Suprapubic skin (tissue), 4 donors: Measurements from ENCODE around the gene PCBP3. TPM values are rescaled to one million over a fixed set of nuclear protein-coding genes. Genes with fewer than 3 reads are reported as not detected.
"Not testable (repeated sequence)": the region's sequence is repeated elsewhere in the genome, so short reads cannot be mapped to it uniquely, and the experiment has no call there.

Experiments
- DNase-seq, 2 donors: peaks; one replicate each; pipeline ENCODE4 v3.0.0-alpha.2; 2019; ENCODE audit warnings: low spot score in 2 of 2
- H3K27ac ChIP-seq: fragments of 200-600 bp; sonication (generic); one replicate; pipeline ENCODE4 v1.5.1; 2019
- H3K27me3 ChIP-seq: fragments of 200-600 bp; sonication (generic); one replicate; pipeline ENCODE4 v1.5.1; 2019
- H3K36me3 ChIP-seq: fragments of 200-600 bp; sonication (generic); one replicate; pipeline ENCODE4 v1.5.1; 2019
- H3K4me1 ChIP-seq: fragments of 200-600 bp; sonication (generic); one replicate; pipeline ENCODE4 v1.5.1; 2019
- H3K4me3 ChIP-seq: fragments of 200-600 bp; sonication (generic); one replicate; pipeline ENCODE4 v1.5.1; 2019; ENCODE audit warnings: mild to moderate bottlenecking
- H3K9me3 ChIP-seq: fragments of 200-600 bp; sonication (generic); one replicate; pipeline ENCODE4 v1.5.1; 2019
- CTCF ChIP-seq, 2 donors: fragments of 200-600 bp in 1 of 2; fragments of 450-650 bp in 1 of 2; sonication (generic) in 1 of 2; IDR thresholded peaks; one replicate each; pipeline ENCODE4 v1.5.1; 2016 to 2019; ENCODE audit warnings: antibody characterized with exemption in 2 of 2, mild to moderate bottlenecking in 1 of 2, moderate library complexity in 1 of 2
- EP300 ChIP-seq: sonication (generic); formaldehyde crosslinking; IDR thresholded peaks from one replicate; pipeline ENCODE4 v1.6.1; 2017; ENCODE audit warnings: antibody characterized with exemption
- POLR2A ChIP-seq, 2 donors: fragments of 450-650 bp; IDR thresholded peaks; one replicate each; pipeline ENCODE4 v1.6.1; 2017; ENCODE audit warnings: antibody characterized with exemption in 2 of 2, mild to moderate bottlenecking in 2 of 2, moderate library complexity in 2 of 2
- POLR2AphosphoS5 ChIP-seq, 3 donors: sonication (generic); formaldehyde crosslinking; IDR thresholded peaks; one replicate each; pipeline ENCODE4 v1.6.1; 2017; ENCODE audit warnings: antibody characterized with exemption in 3 of 3
- WGBS: methylation state at CpG from one replicate; pipeline ENCODE4 v1.1.5; 2018; 5-methylcytosine and 5-hydroxymethylcytosine counted together
- total RNA-seq, 4 donors: library from RNA; depleted of rRNA; stranded (reverse); fragments of >200 nt; gene quantifications; one replicate each; pipeline ENCODE4 v1.1.0, GENCODE V29; 2016

Gene PCBP3
- total RNA-seq, 4 donors from 2014 or later: 0.97 to 7.3 (median 2.7) TPM

GRCh38 chr21:45959182-45959581 is 315.7 kb downstream of the PCBP3 start:
- Histone ChIP-seq H3K27ac (peak overlapping the region; percentile 61), H3K4me3 (no peak overlapping the region), H3K4me1 (peaks cover 39% of the 10 kb centered on the region), H3K9me3 (no peaks in the 10 kb centered on the region), H3K27me3 (no peaks in the 10 kb centered on the region), H3K36me3 (no peaks in the 10 kb centered on the region)
- 66% methylated on average over 5 of the region's 5 CpGs for WGBS
- TF ChIP-seq CTCF (IDR thresholded peaks at IDR 0.05): no peak
- no peak for TF ChIP-seq POLR2AphosphoS5 (IDR thresholded peaks at IDR 0.05)
- no peak for TF ChIP-seq EP300
- TF ChIP-seq POLR2A (IDR thresholded peaks at IDR 0.05): no peak
- no peak for DNase-seq

- no peak for TF ChIP-seq EP300
- TF ChIP-seq POLR2AphosphoS5 (IDR thresholded peaks at IDR 0.05): no peak
- no peak for TF ChIP-seq POLR2A (IDR thresholded peaks at IDR 0.05)
- TF ChIP-seq CTCF (IDR thresholded peaks at IDR 0.05): no peak
- Histone ChIP-seq H3K27me3 (no peaks in the 10 kb centered on the region), H3K4me3 (no peak overlapping the region), H3K9me3 (no peaks in the 10 kb centered on the region), H3K36me3 (no peaks in the 10 kb centered on the region), H3K4me1 (peaks cover 35% of the 10 kb centered on the region), H3K27ac (no peak overlapping the region)
- DNase-seq: peak in 1 of 2 donors; percentile 58
- 42% methylated on average over 9 of the region's 11 CpGs for WGBS
Observed at GRCh38 chr21:45959779-45960390, 316.4 kb downstream of the PCBP3 start.

- H3K27ac ChIP-seq, H3K4me3 ChIP-seq, H3K27me3 ChIP-seq, H3K9me3 ChIP-seq, H3K36me3 ChIP-seq: not testable (repeated sequence)
- WGBS: 67% methylated on average over 2 of the region's 2 CpGs
- H3K4me1 ChIP-seq: peaks cover 35% of the 10 kb centered on the region
- DNase-seq: peak in 1 of 2 donors; percentile 41
Observed at GRCh38 chr21:45961408-45961807, 317.9 kb downstream of the PCBP3 start.

GRCh38 chr21:45962531-45963231 is 319.2 kb downstream of the PCBP3 start:
- H3K9me3 ChIP-seq: no peaks in the 10 kb centered on the region
- no peak overlapping the region for H3K4me3 ChIP-seq
- peaks cover 27% of the 10 kb centered on the region for H3K4me1 ChIP-seq
- WGBS: 78% methylated on average over 4 of the region's 4 CpGs
- peak in 1 of 2 donors; percentile 45 for DNase-seq
- H3K27ac ChIP-seq: no peak overlapping the region
- no peaks in the 10 kb centered on the region for H3K36me3 ChIP-seq
- H3K27me3 ChIP-seq: no peaks in the 10 kb centered on the region
- TF ChIP-seq POLR2A (IDR thresholded peaks at IDR 0.05) (no peak), POLR2AphosphoS5 (IDR thresholded peaks at IDR 0.05) (no peak), CTCF (IDR thresholded peaks at IDR 0.05) (no peak), EP300 (no peak)

GRCh38 chr21:45963232-45963570 is 319.7 kb downstream of the PCBP3 start:
- no peak for DNase-seq
- Histone ChIP-seq H3K9me3 (no peaks in the 10 kb centered on the region), H3K27ac (no peak overlapping the region), H3K36me3 (no peaks in the 10 kb centered on the region), H3K4me3 (no peak overlapping the region), H3K4me1 (peaks cover 22% of the 10 kb centered on the region), H3K27me3 (no peaks in the 10 kb centered on the region)
- WGBS: 62% methylated on average over 3 of the region's 3 CpGs
- TF ChIP-seq EP300 (no peak), POLR2AphosphoS5 (IDR thresholded peaks at IDR 0.05) (no peak), POLR2A (IDR thresholded peaks at IDR 0.05) (no peak), CTCF (IDR thresholded peaks at IDR 0.05) (no peak)
